Loucy (cell line): ENCODE data around the gene GOLGA8S.
"Not testable (repeated sequence)": the region's sequence is repeated elsewhere in the genome, so short reads cannot be mapped to it uniquely, and the experiment has no call there.

Source experiments
- H2AFZ ChIP-seq: fragments of 200-600 bp; sonication (generic); 2 replicates; pipeline ENCODE4 v1.6.0; 2016; ENCODE audit warnings: antibody characterized with exemption, mild to moderate bottlenecking, low read length, moderate library complexity
- H3F3A ChIP-seq: fragments of 200-600 bp; 2 replicates; pipeline ENCODE4 v1.6.0; 2016; ENCODE audit warnings: antibody characterized with exemption, low read depth, mild to moderate bottlenecking
- H3K27me3 ChIP-seq: fragments of 200-600 bp; sonication (generic); 2 replicates; pipeline ENCODE4 v1.6.1; 2014; ENCODE audit warnings: low read length, mild to moderate bottlenecking; ENCODE audit not compliant: insufficient read depth, poor library complexity, severe bottlenecking
- H3K36me3 ChIP-seq: fragments of 200-600 bp; sonication (generic); 2 replicates; pipeline ENCODE4 v1.6.1; 2016; ENCODE audit warnings: low read length; ENCODE audit not compliant: insufficient read depth
- H3K4me1 ChIP-seq: fragments of 200-600 bp; sonication (generic); 2 replicates; pipeline ENCODE4 v1.5.1; 2014; ENCODE audit warnings: low read length, mild to moderate bottlenecking; ENCODE audit not compliant: insufficient read depth, poor library complexity, severe bottlenecking
- H3K4me2 ChIP-seq: fragments of 200-600 bp; sonication (generic); 2 replicates; pipeline ENCODE4 v1.6.0; 2014; ENCODE audit warnings: antibody characterized with exemption, low read length, low read depth, mild to moderate bottlenecking; ENCODE audit not compliant: poor library complexity, severe bottlenecking
- H3K4me3 ChIP-seq: fragments of 200-600 bp; sonication (generic); 2 replicates; pipeline ENCODE4 v1.5.1; 2014; ENCODE audit warnings: low read length, mild to moderate bottlenecking, mixed read lengths; ENCODE audit not compliant: poor library complexity, severe bottlenecking
- H3K79me2 ChIP-seq: fragments of 200-600 bp; sonication (generic); 2 replicates; pipeline ENCODE4 v1.6.1; 2014; ENCODE audit warnings: low read length; ENCODE audit not compliant: insufficient read depth
- H3K9ac ChIP-seq: fragments of 200-600 bp; sonication (generic); 2 replicates; pipeline ENCODE4 v1.6.0; 2014; ENCODE audit warnings: mild to moderate bottlenecking, low read depth, low read length, moderate library complexity; ENCODE audit not compliant: poor library complexity, severe bottlenecking
- H3K9me2 ChIP-seq: fragments of 200-600 bp; sonication (generic); replicated peaks from 2 replicates; pipeline ENCODE4 v1.6.1; 2016; ENCODE audit warnings: low read depth, low read length, mixed read lengths
- H3K9me3 ChIP-seq: fragments of 200-600 bp; sonication (generic); 2 replicates; pipeline ENCODE4 v1.6.1; 2014; ENCODE audit warnings: mild to moderate bottlenecking, antibody characterized with exemption, low read length, low read depth; ENCODE audit not compliant: insufficient read depth
- H4K20me1 ChIP-seq: fragments of 200-600 bp; sonication (generic); 2 replicates; pipeline ENCODE4 v1.6.0; 2014; ENCODE audit warnings: antibody characterized with exemption, low read length, mild to moderate bottlenecking; ENCODE audit not compliant: insufficient read depth, poor library complexity, severe bottlenecking
- CTCF ChIP-seq: fragments of 200-600 bp; sonication (generic); conservative IDR thresholded peaks from 2 replicates; pipeline ENCODE4 v1.5.1; 2014; ENCODE audit warnings: mild to moderate bottlenecking, antibody characterized with exemption, low read length
- EZH2phosphoT487 ChIP-seq: fragments of 200-600 bp; IDR thresholded peaks from 2 replicates; pipeline ENCODE4 v1.6.1; 2018; ENCODE audit warnings: antibody characterized with exemption, mild to moderate bottlenecking, moderate library complexity, borderline replicate concordance

The GOLGA8S gene

GRCh38 chr15:23378946-23379345 lies 24.4 kb downstream of the GOLGA8S start:
- not testable (repeated sequence) for H3K4me1 ChIP-seq, H3F3A ChIP-seq, H3K36me3 ChIP-seq, H3K9me2 ChIP-seq, H4K20me1 ChIP-seq, H3K9me3 ChIP-seq, H3K9ac ChIP-seq, H3K4me3 ChIP-seq, H3K27me3 ChIP-seq, H3K4me2 ChIP-seq, H2AFZ ChIP-seq, H3K79me2 ChIP-seq

- not testable (repeated sequence) for H2AFZ ChIP-seq, H3K9me2 ChIP-seq, H3K27me3 ChIP-seq, H3K36me3 ChIP-seq, H4K20me1 ChIP-seq, H3K4me3 ChIP-seq, H3K4me1 ChIP-seq, H3F3A ChIP-seq, H3K9ac ChIP-seq, H3K9me3 ChIP-seq, H3K4me2 ChIP-seq, H3K79me2 ChIP-seq
Observed at GRCh38 chr15:23380700-23381099, 26.2 kb downstream of the GOLGA8S start.

GRCh38 chr15:23381192-23381591 lies 26.6 kb downstream of the GOLGA8S start:
- H3K9ac ChIP-seq, H3K27me3 ChIP-seq, H2AFZ ChIP-seq, H3F3A ChIP-seq, H3K4me1 ChIP-seq, H3K4me2 ChIP-seq, H3K4me3 ChIP-seq, H3K9me2 ChIP-seq, H3K36me3 ChIP-seq, H3K9me3 ChIP-seq, H4K20me1 ChIP-seq, H3K79me2 ChIP-seq: not testable (repeated sequence)

- Histone ChIP-seq H3K4me1 (no peaks in the 10 kb centered on the region), H3K4me3 (no peak overlapping the region), H2AFZ (no peak overlapping the region), H4K20me1 (no peaks in the 10 kb centered on the region), H3F3A (no peaks in the 10 kb centered on the region), H3K36me3 (no peaks in the 10 kb centered on the region), H3K79me2 (no peaks in the 10 kb centered on the region), H3K9ac (no peak overlapping the region), H3K9me3 (no peaks in the 10 kb centered on the region), H3K9me2 (no peaks in the 10 kb centered on the region), H3K27me3 (no peaks in the 10 kb centered on the region), H3K4me2 (no peak overlapping the region)
- TF ChIP-seq CTCF, result no peak
- TF ChIP-seq EZH2phosphoT487, result no peak
Observed at GRCh38 chr15:23384371-23384770, 29.8 kb downstream of the GOLGA8S start.

- H3K36me3 ChIP-seq, result no peaks in the 10 kb centered on the region
- H3K4me2 ChIP-seq, result no peak overlapping the region
- no peak for TF ChIP-seq CTCF
- no peak for TF ChIP-seq EZH2phosphoT487
- no peaks in the 10 kb centered on the region for H4K20me1 ChIP-seq
- H3K4me1 ChIP-seq, result no peaks in the 10 kb centered on the region
- no peaks in the 10 kb centered on the region for H3K27me3 ChIP-seq
- H3K4me3 ChIP-seq, result no peak overlapping the region
- no peaks in the 10 kb centered on the region for H3F3A ChIP-seq
- H3K79me2 ChIP-seq, result no peaks in the 10 kb centered on the region
- H3K9ac ChIP-seq, result no peak overlapping the region
- no peaks in the 10 kb centered on the region for H3K9me3 ChIP-seq
- no peak overlapping the region for H2AFZ ChIP-seq
- no peaks in the 10 kb centered on the region for H3K9me2 ChIP-seq
Observed at GRCh38 chr15:23385886-23386430, 31.4 kb downstream of the GOLGA8S start.
